CD14-positive monocyte (primary cell): ENCODE measurements around the gene DPP6. TPM values are rescaled to one million over a fixed set of nuclear protein-coding genes. Genes with fewer than 3 reads are reported as not detected.

Experiments
- DNase-seq, 3 donors: peaks; one replicate each; pipeline ENCODE4 v3.0.0-alpha.2; 2011 to 2022
- H2AFZ ChIP-seq: 2 replicates; pipeline ENCODE4 v1.6.0; 2012; ENCODE audit warnings: mild to moderate bottlenecking, low read depth, low read length, inconsistent platforms; ENCODE audit not compliant: insufficient read depth, poor library complexity, severe bottlenecking
- H3K27ac ChIP-seq, 2 donors: 1 replicate in 1 of 2; 2 replicates in 1 of 2; pipeline ENCODE4 v1.5.1; 2012 to 2013; ENCODE audit warnings: low read length in 2 of 2, control low read depth in 1 of 2, inconsistent platforms in 1 of 2, low read depth in 1 of 2, mild to moderate bottlenecking in 1 of 2
- H3K27me3 ChIP-seq, 2 donors: one replicate each; pipeline versions ENCODE4 v1.6.0 to v1.6.1; 2011 to 2013; ENCODE audit warnings: low read length in 2 of 2; ENCODE audit not compliant: control insufficient read depth in 2 of 2, insufficient read depth in 2 of 2
- H3K36me3 ChIP-seq, 2 donors: replicated peaks in 1 of 2; 1 replicate in 1 of 2; 2 replicates in 1 of 2; pipeline versions ENCODE4 v1.5.1 to v1.6.1; 2012 to 2013; ENCODE audit warnings: low read length in 2 of 2, control low read depth in 1 of 2, inconsistent platforms in 1 of 2, mild to moderate bottlenecking in 1 of 2; ENCODE audit not compliant: insufficient read depth in 2 of 2, control insufficient read depth in 1 of 2
- H3K4me1 ChIP-seq, 2 donors: 1 replicate in 1 of 2; 2 replicates in 1 of 2; pipeline versions ENCODE4 v1.5.1 to v1.6.1; 2012 to 2013; ENCODE audit warnings: low read length in 2 of 2, control low read depth in 1 of 2, inconsistent platforms in 1 of 2, mild to moderate bottlenecking in 1 of 2, moderate library complexity in 1 of 2; ENCODE audit not compliant: insufficient read depth in 2 of 2, control insufficient read depth in 1 of 2
- H3K4me2 ChIP-seq: replicated peaks from 2 replicates; pipeline ENCODE3; 2012; ENCODE audit warnings: low read length, moderate library complexity, mild to moderate bottlenecking; ENCODE audit not compliant: poor library complexity, severe bottlenecking; ENCODE audit errors: extremely low read depth
- H3K4me3 ChIP-seq, 3 experiments: fragments of 200-600 bp in 1 of 3; sonication (generic) in 1 of 3; replicated peaks in 1 of 3; 1 replicate in 2 of 3; 2 replicates in 1 of 3; pipeline ENCODE4 v1.5.1; 2011 to 2013; ENCODE audit warnings: low read length in 3 of 3, mild to moderate bottlenecking in 3 of 3, control low read depth in 2 of 3, low read depth in 2 of 3, inconsistent platforms in 1 of 3, moderate library complexity in 1 of 3
- H3K79me2 ChIP-seq: 2 replicates; pipeline ENCODE4 v1.6.0; 2012; ENCODE audit warnings: mild to moderate bottlenecking, control low read depth, inconsistent platforms, low read length, moderate library complexity; ENCODE audit not compliant: insufficient read depth
- H3K9ac ChIP-seq: 2 replicates; pipeline ENCODE4 v1.6.0; 2017; ENCODE audit warnings: low read length, mild to moderate bottlenecking; ENCODE audit not compliant: insufficient read depth, poor library complexity, severe bottlenecking
- H3K9me3 ChIP-seq, 2 donors: replicated peaks in 1 of 2; 1 replicate in 1 of 2; 2 replicates in 1 of 2; pipeline versions ENCODE4 v1.5.1 to v1.6.1; 2012 to 2013; ENCODE audit warnings: low read length in 2 of 2, control low read depth in 1 of 2; ENCODE audit not compliant: control insufficient read depth in 1 of 2, insufficient read depth in 1 of 2
- H4K20me1 ChIP-seq: 2 replicates; pipeline ENCODE4 v1.6.0; 2012; ENCODE audit warnings: mild to moderate bottlenecking, low read length, control low read depth, moderate library complexity; ENCODE audit not compliant: insufficient read depth
- H3K27ac Mint-ChIP-seq, 7 donors: one replicate each; pipeline ENCODE4 v1.8.0; 2020; ENCODE audit warnings: mild to moderate bottlenecking in 7 of 7, mixed read lengths in 7 of 7, moderate library complexity in 6 of 7, inconsistent platforms in 2 of 7
- H3K27me3 Mint-ChIP-seq, 3 donors: one replicate each; pipeline ENCODE4 v1.8.0; 2021 to 2022; ENCODE audit warnings: low read depth in 3 of 3, mild to moderate bottlenecking in 3 of 3, mixed read lengths in 3 of 3, moderate library complexity in 3 of 3, inconsistent platforms in 1 of 3
- H3K36me3 Mint-ChIP-seq, 2 donors: one replicate each; pipeline ENCODE4 v1.8.0; 2020; ENCODE audit warnings: mixed read lengths in 2 of 2, inconsistent platforms in 1 of 2, mild to moderate bottlenecking in 1 of 2
- H3K4me1 Mint-ChIP-seq: one replicate; pipeline ENCODE4 v1.8.0; 2020; ENCODE audit warnings: mild to moderate bottlenecking, mixed read lengths
- H3K4me3 Mint-ChIP-seq, 2 donors: one replicate each; pipeline ENCODE4 v1.8.0; 2020; ENCODE audit warnings: mild to moderate bottlenecking in 2 of 2, mixed read lengths in 2 of 2, moderate library complexity in 1 of 2
- H3K9me3 Mint-ChIP-seq, 7 donors: one replicate each; pipeline ENCODE4 v1.8.0; 2020 to 2022; ENCODE audit warnings: mixed read lengths in 7 of 7, mild to moderate bottlenecking in 6 of 7, moderate library complexity in 6 of 7, inconsistent platforms in 2 of 7
- CTCF ChIP-seq: fragments of 200-600 bp; IDR thresholded peaks from one replicate; pipeline ENCODE4 v1.8.0; 2022; ENCODE audit warnings: antibody characterized with exemption, mild to moderate bottlenecking
- WGBS: methylation state at CpG from one replicate; pipeline ENCODE4 v1.1.5; 2013; ENCODE audit warnings: missing lambda C conversion rate; ENCODE audit not compliant: insufficient coverage; 5-methylcytosine and 5-hydroxymethylcytosine counted together
- intact Hi-C, 2 donors: fragments of 100-400 bp; cut with micrococcal nuclease; formaldehyde crosslinking; loops; one replicate each; pipeline versions ENCODE4 v1.15.0 to v1.15.1; 2023
- polyA plus RNA-seq, 3 donors: library from polyadenylated mRNA; depleted of rRNA in 1 of 3; unstranded in 2 of 3; stranded (reverse) in 1 of 3; fragments of 300-500 nt in 2 of 3; fragments of >200 nt in 1 of 3; fragmentation: Illumina TruSeq in 2 of 3; gene quantifications; 1 replicate in 2 of 3; 2 replicates in 1 of 3; pipeline ENCODE4 v1.2.3, GENCODE V29; 2012 to 2021

The DPP6 gene
- polyA plus RNA-seq, 3 donors: not detected

GRCh38 chr7:154304740-154305700, 252.8 kb downstream of the DPP6 start:
- Histone ChIP-seq H2AFZ (no peak overlapping the region), H3K27me3 (no peaks in the 10 kb centered on the region), H4K20me1 (no peaks in the 10 kb centered on the region), H3K9me3 (peaks cover 24 to 25% of the 10 kb centered on the region in 2 donors), H3K36me3 (no peaks in the 10 kb centered on the region), H3K9ac (no peak overlapping the region), H3K27ac (no peak overlapping the region), H3K4me2 (no peak overlapping the region), H3K4me3 (no peak overlapping the region), H3K4me1 (no peaks in the 10 kb centered on the region), H3K79me2 (no peaks in the 10 kb centered on the region)
- no peak for DNase-seq
- Mint-ChIP-seq H3K9me3 (peaks cover 8 to 28% (median 19%) of the 10 kb centered on the region in 7 donors), H3K27me3 (peaks cover 4 to 16% (median 10%) of the 10 kb centered on the region in 3 donors), H3K4me1 (no peaks in the 10 kb centered on the region), H3K36me3 (no peaks in the 10 kb centered on the region), H3K27ac (no peak overlapping the region), H3K4me3 (no peak overlapping the region)
- TF ChIP-seq CTCF: no peak
- 18% methylated on average over 34 of the region's 57 CpGs for WGBS
- intact Hi-C loops: no loop called here

DNA sequence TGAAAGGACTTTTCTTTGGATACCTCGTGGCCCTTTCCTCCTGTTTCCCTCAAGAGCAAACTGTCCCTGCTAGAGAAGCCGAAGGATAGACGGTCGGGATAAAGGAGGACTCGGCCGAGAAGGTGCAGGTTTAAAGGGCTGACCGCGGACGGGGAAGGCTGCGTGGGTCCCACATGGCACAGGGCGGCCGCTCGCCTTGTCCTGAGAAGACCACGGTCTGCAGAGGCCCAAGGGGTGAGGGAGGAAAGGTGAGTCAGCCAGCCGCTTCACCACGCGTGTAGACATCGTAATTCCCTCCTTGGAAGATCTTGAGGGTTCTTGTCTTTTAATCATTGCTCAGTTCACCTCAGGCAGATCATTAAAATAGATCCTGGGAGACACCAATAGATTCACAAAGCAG, 253.8 kb downstream of the DPP6 start:
- no peaks in the 10 kb centered on the region for H3K4me1 ChIP-seq
- H3K36me3 ChIP-seq: no peaks in the 10 kb centered on the region
- Mint-ChIP-seq H3K27ac (no peak overlapping the region), H3K9me3 (peaks cover 8 to 28% (median 19%) of the 10 kb centered on the region in 7 donors), H3K36me3 (no peaks in the 10 kb centered on the region), H3K4me3 (no peak overlapping the region), H3K4me1 (no peaks in the 10 kb centered on the region), H3K27me3 (peaks cover 4 to 16% (median 10%) of the 10 kb centered on the region in 3 donors)
- no peak overlapping the region for H2AFZ ChIP-seq
- H3K9me3 ChIP-seq: peaks cover 23 to 24% of the 10 kb centered on the region in 2 donors
- intact Hi-C loops: no loop called here
- DNase-seq: no peak
- H3K9ac ChIP-seq: no peak overlapping the region
- H3K4me3 ChIP-seq: no peak overlapping the region
- H3K27me3 ChIP-seq: no peaks in the 10 kb centered on the region
- H3K4me2 ChIP-seq: no peak overlapping the region
- H4K20me1 ChIP-seq: no peaks in the 10 kb centered on the region
- no peak overlapping the region for H3K27ac ChIP-seq
- WGBS: 92% methylated on average over 16 of the region's 18 CpGs
- H3K79me2 ChIP-seq: no peaks in the 10 kb centered on the region
- TF ChIP-seq CTCF: no peak
